NCI-H187 treated with DMSO at 0.1 percent for 48 hours (cell line): ENCODE results near the gene GPR158.

ENCODE experiments used
- DNase-seq: peaks from one replicate; lab custom pipeline; 2025; lab: John Stamatoyannopoulos, UW

Gene GPR158

GRCh38 chr10:25504306-25504705 lies 329.5 kb downstream of the GPR158 start:
- DNase-seq, result no peak

GRCh38 chr10:25504838-25505237 lies 330.0 kb downstream of the GPR158 start:
- no peak for DNase-seq

GRCh38 chr10:25505466-25505865 lies 330.7 kb downstream of the GPR158 start:
- no peak for DNase-seq

DNA sequence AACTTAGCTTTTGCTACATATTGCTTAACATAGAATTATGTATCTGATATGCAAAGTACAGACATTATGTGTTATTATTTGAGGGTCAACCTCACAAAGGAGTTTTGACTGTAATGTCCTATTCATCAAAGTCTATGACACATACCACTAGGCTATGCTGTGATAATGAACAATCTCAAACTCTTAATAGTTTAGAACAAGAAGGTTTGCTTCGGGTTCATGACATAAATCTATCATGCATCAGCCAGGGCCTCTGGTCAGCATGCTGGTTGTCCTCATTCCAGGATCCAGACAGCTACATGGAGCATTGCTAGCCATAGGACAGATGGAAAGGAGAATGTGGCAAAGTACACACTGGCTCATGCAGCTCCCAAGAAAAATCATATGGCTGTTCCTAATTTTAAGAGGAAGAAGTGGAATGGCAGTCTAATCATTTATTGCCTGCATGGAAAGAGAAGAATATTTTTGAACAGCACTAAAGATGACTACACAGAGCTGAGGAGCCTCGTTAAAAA lies 332.1 kb downstream of the GPR158 start:
- no peak for DNase-seq

DNA sequence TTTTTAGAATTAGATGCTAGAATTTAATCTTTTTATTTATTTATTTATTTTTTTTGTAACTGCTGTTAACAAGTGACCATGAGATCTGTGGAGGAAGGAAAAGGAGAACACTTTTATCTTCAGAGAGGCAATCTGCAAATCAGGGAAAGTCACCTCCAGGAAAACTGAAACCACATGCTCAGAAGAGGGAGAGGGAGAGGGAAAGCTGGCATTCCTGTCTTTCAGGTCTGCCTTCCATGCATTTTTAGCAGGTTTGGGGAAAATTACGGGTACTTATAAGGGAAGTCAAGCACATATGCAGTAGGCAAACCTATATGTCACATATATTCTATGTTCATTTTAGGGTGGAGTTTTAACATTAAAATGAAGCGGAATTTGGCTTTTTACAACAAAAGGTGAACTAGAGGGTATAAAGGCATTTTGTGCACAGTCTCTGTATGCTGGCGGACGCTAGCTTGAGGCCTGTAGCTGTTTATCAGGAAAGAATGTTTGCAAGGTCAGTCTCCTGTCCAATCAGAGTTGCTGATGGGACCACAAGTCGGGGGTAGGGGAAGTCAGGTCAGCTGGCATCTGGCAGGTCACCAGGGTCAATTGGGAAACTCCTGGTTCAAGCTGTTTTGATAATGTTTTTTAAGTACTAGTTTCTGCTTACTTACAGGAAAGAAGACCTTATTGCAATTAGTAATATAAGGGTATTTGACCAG lies 333.5 kb downstream of the GPR158 start:
- DNase-seq, result no peak

DNA sequence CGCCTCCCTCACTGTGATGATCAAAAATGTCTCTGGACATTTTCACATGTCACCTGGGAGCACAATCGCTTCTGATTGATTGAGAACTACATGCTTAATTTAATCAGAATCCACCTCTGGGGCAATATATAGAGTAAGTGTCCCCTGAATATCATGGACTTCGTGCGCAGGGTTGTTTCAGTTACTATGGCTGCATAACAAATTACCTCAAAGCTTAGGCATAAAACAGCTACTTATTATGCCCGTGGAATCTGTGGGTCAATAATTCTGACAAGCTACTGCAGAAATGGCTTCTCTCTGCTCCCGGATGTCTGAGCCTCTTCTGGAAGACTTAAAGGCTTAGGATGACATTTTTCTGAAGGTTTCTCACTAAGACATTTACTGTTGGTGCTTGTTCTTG lies 334.4 kb downstream of the GPR158 start:
- DNase-seq, result no peak

DNA sequence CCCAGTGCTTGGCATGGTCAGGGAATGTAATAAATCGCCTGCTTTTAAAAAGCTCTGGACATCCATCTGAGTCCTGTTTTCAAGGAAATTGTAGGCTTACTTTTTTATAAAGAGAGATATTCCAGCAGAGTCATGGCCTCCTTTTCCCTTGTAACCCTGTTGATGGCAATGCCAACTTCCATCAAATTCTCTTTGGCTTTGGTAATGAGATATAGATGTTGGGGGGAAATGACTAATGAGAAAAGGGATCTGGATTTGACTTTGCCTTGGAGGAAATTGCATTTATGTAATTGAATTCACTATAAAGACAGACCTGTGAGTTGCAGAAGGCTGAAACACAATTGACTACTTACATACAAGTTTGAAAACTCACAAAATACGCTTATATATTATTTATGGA lies 347.5 kb downstream of the GPR158 start:
- DNase-seq, result no peak

GRCh38 chr10:25522946-25523608 lies 348.3 kb downstream of the GPR158 start:
- DNase-seq, result no peak

GRCh38 chr10:25530306-25530705 lies 355.5 kb downstream of the GPR158 start:
- DNase-seq, result no peak

GRCh38 chr10:25531457-25532061 lies 356.8 kb downstream of the GPR158 start:
- DNase-seq, result no peak

- no peak for DNase-seq
Measured at GRCh38 chr10:25532213-25532612, 357.4 kb downstream of the GPR158 start.

- DNase-seq, result no peak
Measured at GRCh38 chr10:25536027-25536426, 361.2 kb downstream of the GPR158 start.

DNA sequence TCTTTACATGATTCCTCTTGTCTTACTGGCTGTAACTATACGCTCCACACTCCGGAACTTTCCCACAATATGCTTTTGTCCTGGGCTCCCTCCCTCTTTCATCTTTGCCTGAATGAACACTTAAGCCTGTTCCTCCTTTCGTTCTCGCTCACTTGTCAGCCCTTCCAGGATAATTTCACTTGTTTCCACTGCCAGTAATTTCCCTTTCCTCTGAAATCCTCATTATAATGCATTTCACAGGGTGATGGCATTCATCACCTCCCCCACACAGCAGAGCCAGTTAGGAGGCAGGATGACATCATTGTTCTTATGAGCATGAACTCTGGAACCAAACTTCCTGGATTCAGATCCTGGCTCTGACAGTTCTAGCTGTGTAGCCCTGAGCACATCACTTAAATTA lies 372.6 kb downstream of the GPR158 start:
- DNase-seq, result no peak

DNA sequence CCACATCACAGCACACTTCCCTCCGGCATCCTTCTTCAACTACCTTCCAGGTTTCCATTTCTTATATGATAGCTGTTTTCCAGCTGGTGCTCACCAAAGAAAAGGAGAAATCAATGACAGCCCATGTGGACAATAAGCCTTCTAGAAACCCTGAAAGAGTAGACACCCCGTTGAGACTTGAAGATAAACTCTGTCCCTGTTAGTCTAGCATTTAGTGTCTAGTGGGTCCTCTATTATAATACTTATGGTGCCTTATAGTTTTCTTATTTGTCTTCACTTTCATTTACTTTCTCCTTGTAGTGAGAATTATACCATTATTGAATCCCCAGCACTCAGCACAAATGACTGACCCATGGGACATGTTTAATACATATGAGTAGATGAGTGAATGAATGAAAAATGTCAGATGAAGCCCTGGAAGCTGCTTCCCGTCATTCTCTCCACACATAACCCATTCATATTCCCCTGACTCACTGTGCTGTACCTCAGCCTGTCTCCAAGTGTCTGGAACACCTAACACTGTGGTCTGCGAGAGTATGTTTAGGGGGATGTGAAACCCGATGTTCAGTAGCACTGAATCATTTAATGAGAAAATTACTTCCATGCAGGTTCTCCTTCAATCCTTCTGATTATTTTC lies 377.6 kb downstream of the GPR158 start:
- no peak for DNase-seq

DNA sequence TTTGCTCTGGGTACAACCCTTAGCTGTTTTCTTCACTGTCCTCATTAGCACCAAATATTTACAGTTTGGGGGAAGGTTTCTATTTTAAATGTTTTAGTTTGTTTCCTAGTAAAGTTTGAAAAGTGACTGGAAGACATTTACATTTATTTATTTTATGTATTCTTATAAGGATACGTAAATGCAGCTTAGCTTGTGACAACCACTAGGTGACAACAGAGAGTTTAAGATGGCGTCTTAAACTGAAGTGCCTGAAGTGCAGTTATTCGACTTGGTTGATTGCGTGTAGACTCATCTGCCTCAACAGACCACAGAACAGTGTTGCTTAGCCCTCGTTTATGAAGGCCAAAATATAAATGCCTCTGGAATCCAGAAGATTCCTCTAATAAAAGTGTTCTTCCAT lies 381.1 kb downstream of the GPR158 start:
- DNase-seq, result no peak

- DNase-seq, result no peak
Measured at GRCh38 chr10:25556457-25556856, 381.7 kb downstream of the GPR158 start.

- no peak for DNase-seq
Measured at GRCh38 chr10:25557136-25557535, 382.3 kb downstream of the GPR158 start.

DNA sequence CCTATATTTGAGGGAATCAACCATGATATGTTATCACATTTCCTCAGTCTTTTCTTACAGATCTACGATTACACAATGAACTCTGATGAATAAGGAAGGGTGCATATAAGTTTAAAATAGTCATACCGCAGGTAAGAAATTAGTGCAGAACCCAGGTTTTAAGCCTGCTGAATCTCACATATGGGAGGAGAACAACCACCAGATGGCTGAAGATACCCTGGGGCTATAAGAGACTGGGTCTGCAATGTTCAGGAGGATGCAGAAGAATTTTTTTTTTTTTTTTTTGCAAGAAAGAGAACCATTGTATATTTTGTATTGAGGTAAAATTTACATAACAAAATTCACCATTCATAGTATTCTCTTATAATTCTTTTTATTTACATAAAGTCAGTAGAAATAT lies 387.0 kb downstream of the GPR158 start:
- DNase-seq, result no peak

- no peak for DNase-seq
Measured at GRCh38 chr10:25562547-25562946, 387.7 kb downstream of the GPR158 start.

- DNase-seq, result no peak
Measured at GRCh38 chr10:25564351-25564750, 389.6 kb downstream of the GPR158 start.

GRCh38 chr10:25565570-25565969 lies 390.8 kb downstream of the GPR158 start:
- no peak for DNase-seq

DNA sequence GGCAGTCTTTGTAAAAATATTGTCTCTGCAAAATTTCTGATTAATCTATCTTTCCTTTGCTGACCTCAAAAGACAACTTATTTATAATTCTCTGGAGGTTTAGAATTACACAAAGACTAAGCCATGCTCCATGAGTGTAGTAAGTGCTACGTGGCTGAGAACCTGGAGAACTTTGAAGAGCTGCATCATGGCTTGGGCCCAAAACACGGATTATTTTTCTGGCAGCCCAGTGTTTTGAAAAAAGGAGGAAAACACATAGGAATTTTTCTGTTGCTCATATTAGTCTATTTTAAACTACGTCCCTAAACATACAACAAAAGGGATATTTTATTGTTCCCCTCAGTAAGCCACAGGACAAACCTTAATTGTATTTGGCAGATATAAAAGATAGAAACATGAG lies 398.5 kb downstream of the GPR158 start:
- no peak for DNase-seq

DNA sequence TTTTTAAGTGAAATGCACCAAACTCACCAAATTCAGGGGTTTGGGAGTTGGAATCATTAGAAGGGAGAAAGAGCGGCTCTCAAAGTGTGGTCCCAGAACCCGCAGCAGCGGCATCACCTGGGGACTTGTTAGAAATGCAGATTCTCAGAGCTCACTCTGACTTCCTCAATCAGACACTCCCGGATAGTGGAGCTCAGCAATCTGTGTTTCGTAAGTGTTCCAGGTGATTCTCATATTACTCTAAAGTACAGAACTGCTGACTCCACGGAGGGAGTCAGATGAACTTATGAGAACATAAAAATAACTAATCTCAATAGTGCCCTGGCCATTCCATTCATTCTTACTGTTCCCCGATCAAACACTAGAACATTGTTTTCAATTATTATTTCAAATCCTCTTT lies 400.5 kb downstream of the GPR158 start:
- DNase-seq, result no peak
